Globus pallidus (tissue), 1 donor: ENCODE measurements around the gene CHST1.

Experiments used
- DNase-seq: peaks from one replicate; pipeline ENCODE4 v3.0.0-alpha.2; 2015; ENCODE audit warnings: low spot score

The CHST1 gene

DNA sequence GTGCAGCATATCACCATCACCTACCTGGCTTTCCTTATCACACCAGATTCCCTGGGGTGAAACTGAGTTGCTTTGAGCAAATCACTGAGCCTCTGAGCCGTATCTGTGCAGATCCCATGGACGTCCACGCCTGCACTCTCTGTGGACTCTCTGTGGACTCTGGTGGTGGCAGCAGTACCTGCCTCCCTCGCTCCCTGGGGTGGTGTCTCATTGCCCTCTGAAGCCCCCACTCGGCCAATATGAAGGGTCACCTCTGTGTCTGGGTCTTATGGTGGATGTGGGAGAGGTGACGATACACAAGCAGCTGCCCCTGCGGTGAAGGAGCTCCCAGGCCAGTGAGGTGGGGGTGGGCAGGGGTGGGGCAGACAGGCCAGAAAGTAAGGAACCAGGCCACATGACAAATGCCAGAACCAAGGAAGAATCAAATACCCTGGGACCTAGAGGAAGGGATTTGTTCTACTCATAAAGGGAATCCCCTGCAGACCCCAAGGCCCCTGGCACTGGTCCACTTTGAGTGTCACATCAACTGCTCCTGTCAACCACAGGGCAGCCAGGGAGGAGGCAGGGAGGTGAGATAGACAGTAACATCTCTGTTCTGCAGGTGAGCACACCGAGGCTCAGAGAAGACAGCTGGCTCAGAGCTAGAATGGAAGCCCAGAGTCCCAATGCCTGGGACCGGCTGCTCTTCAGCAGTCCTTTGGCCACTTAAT, 9.2 kb upstream of the CHST1 start:
- no peak for DNase-seq

DNA sequence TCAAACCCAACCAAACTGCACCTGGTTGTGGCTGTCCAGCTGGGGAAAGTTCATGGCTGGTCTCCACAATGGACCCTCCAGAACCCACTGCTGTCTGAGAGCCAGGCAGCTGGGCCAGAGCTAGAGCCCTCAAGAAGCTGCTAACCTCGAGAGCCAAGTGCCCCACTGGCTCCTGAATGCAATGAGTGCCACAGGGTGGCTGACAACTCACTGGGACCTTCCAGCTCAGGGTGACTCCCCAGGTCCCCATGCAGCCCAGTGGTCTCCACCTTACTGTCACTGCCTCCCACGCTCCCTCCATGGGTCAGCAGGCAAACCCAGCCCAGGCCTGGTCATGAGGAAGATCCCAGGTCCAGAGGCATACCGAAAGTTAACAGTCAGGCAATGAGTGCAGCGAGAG, 8.0 kb upstream of the CHST1 start:
- no peak for DNase-seq

- DNase-seq: no peak
Observed at GRCh38 chr11:45672593-45672992, 7.2 kb upstream of the CHST1 start.

- peak; percentile 95 for DNase-seq
Observed at GRCh38 chr11:45671246-45672171, 6.1 kb upstream of the CHST1 start.

- DNase-seq: no peak
Observed at GRCh38 chr11:45670386-45671135, 5.1 kb upstream of the CHST1 start.

GRCh38 chr11:45669956-45670355, 4.5 kb upstream of the CHST1 start:
- no peak for DNase-seq

DNA sequence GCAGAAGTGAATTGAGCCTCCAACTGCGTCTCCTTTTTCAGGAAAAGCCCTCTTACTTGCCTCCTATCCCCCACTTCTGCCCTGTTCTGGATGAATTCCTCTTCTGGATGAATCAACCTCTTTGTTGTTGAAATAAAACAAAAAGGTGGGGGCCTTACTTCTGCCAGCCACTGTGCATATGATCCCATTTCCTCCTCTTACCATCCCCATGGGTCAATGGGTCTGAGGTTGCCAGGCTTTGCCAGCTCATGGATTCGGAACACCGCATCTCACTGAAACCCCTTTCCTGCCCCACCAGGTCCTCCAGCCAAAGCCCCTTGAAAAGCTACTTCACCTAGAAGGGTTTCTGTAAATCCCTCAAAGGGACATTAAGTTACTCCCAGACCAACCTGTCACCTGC, 3.7 kb upstream of the CHST1 start:
- no peak for DNase-seq

DNA sequence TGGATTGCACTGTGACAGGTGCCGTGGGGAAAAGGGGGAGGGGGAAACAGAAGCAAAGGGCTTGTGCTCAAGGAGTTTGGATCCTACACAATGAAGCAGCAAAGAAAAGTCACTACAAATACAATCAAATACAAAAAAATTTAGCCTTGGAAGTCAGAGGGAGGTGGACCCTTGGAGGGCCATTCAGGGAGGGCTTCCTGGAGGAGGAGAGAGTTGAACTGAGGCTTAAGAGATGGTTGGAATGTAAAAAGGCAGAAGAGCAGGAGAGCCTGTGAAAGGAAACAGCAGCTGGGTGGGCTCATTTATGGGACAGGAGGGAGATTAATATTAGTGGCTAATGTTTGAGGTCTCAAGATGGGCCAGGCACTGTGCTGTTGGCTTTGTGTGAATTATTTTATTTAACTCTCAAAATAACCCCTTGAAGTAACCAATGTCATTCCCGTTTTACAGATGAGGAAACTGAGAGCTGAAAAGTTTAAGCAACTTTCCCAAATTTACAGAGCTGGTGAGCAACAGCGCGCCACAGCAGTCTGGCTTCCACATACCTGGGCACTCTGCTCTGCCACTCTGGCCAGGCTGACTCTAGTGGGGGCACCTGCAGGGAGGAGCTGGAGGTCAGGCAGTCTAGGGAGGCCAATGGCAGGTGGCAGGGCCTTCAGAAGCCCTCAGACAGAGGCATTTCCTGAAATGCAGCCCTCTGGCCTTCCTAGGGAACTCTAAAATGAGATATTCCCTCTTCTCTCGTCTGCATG, 2.7 kb upstream of the CHST1 start:
- DNase-seq: no peak

DNA sequence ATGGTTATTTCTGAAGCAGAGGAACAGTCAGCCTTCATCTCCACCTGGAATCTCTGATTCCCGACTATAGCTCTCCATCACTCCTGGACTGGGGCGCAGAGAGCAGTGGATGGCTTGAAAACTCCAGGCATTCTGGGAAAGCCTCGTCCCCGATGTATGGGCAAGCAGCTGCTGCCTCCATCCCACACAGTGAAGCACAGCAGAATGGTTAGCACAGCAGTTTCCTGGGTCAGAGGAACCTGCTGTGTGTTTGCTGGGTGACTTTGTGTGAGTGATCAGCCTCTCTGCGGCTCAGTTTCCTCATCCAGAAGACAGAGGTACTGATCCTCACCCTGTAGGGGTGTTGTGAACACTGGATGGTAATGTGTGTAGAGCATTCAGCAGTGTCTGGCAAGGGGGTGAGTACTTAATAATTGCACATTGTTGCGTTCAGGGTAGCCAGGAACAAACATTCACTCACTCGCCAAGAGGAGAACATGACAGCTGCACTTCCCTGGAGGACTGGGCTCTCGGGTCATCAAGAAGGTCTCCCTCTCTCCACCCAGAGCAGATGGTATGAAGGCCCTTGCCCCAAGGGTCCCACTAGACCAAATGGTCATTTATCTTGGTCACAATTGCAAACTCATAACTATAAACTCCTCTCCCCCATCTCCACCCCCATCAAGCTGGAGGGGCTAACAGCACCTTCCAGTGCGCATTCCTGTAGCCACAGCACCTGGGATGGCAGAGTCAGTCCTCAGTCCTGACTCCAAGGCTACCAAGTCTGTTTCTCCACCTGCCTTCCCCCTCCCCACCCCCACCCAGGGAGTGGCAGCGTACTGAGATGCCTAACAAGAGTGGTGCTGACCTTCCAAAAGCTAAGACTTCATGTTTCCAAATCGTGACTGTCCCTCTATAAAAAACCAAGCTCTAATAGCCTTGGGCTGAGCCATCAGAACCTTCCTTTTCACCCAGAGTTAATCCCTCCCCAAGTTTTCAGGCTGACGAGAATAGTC, 1.5 kb upstream of the CHST1 start:
- DNase-seq: no peak

DNA sequence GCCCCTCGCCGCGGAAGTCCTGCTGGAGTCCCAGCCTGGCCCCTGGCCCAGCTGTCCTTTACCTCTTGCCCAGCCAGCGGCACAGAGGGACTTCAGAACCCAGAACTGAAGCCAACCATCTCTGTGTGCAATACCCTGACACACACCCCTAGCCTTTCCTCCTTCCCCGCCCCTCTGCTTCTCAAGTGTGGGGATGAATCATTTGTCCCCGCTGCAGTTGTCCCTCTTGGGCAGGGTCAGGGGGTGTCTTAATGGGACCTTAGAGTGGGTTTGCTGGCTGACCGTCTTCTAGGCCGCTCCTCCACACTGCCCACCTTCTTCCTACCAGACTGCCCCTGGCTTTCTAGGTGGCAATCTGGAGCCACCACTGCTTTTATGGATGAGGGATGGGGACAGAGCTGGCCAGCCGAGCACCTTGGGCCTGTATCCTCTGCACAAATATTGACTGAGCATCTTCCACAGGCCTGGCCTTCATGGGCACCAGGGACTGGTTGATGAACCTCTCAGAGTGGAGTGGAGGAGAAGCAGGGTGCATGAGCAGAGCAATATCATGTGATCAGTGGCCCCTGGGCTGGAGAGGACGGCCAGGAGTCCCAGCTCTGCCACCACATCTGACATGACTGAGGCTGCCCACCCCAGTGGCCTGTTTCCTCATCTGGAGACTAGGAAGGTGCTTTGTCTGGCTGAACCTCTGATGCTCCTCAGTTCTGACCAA, 668 bp upstream of the CHST1 start:
- DNase-seq: no peak

GRCh38 chr11:45664376-45665205, 831 bp downstream of the CHST1 start:
- DNase-seq: no peak

- DNase-seq: no peak
Observed at GRCh38 chr11:45663486-45664375, 1.7 kb downstream of the CHST1 start.

DNA sequence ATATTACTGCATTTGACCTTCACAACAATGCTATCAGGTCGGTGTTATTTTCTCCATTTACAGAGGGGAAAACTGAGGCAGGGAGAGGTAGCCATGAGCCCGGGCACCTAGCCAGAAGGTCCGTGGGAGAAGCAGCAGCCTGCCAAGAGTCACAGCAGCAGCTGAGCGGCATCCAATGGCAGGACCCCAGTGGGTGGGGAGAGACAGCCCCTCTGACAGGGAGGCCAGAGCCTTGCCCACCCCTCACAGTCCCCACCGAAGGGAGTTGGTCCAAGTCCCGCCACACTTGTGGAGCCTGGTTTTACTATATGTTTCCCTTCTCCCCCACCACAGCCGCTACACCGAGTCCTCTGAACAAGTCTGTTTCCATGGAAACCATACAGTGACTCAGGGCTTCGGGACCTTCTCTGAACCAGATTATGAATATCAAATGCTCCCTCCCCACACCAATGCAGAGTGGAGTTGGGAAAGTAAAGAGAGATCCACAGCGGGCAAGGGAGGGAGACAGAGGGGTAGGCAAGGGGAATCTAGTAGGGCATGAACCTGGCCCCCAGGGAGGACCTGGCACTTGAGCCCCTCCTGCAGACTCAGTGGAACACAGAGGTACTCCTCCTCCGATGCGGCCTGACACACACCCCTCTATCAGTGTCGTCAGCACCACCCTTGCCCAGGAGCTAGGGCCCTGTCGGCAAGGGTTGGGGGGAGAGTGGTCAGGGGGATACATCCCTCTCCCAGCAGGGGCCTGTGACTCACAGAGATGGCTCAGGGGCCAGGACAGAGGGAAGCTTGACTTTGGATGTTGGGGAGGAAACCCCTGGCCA, 2.5 kb downstream of the CHST1 start:
- DNase-seq: no peak

- no peak for DNase-seq
Observed at GRCh38 chr11:45662096-45662664, 3.2 kb downstream of the CHST1 start.

- DNase-seq: no peak
Observed at GRCh38 chr11:45661439-45662055, 3.9 kb downstream of the CHST1 start.

DNA sequence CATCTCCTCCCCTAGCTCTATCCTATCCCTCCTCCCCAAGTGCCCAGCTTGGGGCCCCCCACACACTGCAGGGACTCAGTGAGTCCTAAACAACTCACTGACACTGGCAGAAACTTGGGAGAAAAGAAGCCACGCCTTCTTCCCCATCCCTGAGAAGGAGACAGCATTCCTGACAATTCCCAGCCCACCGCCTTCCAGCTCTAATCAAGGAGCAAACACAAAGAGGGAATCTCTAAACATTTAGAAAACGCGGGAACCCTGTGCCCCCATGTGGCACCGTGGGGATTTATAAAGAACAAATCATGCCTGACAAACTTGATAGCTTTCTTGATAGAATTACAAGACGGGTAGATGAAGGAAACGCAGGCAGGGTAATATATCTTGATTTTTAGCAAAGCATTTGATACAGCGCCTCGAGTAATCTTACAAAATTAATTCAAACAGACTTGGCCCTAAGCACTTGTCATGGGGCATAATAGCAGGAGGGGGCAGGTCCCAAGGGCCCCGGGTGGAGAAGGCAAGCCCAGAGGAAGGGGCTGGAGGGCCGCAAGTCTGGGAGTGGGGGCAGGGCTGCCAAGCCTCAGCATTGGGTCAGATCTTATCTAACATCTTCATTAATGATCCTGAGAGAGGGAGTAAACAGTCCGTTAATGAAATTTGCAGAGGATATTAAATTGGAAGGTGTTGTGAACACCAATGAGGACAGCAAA, 4.5 kb downstream of the CHST1 start:
- DNase-seq: no peak
